HepG2 (cell line): ENCODE measurements around the gene TTC28. TPM values are rescaled to one million over a fixed set of nuclear protein-coding genes. Genes with fewer than 3 reads are reported as not detected.

Source experiments
- ATAC-seq: fragments of 200-7000 bp; cut with Tn5 transposase; 3 replicates; pipeline ENCODE4 v1.9.1; 2020; ENCODE audit warnings: mild to moderate bottlenecking, moderate library complexity
- BruUV-seq: library from RNA; stranded (reverse); fragments of 400-500 nt; replicated peaks from 2 replicates; lab custom pipeline; 2021; lab: Mats Ljungman, UMichigan
- CTCF ChIA-PET: fragments of 300-600 bp; formaldehyde crosslinking; extraction: SDS; loops from one replicate; lab custom pipeline; 2021; ENCODE audit warnings: low total read pairs, inconsistent platforms, low intra/inter-chr PET ratio; lab: Yijun Ruan, JAX
- POLR2A ChIA-PET: fragments of 350-600 bp; sonication (Branson Sonifier 250); formaldehyde crosslinking; loops from one replicate; lab custom pipeline; 2020; ENCODE audit warnings: antibody characterized with exemption, inconsistent platforms; lab: Yijun Ruan, JAX
- DNase-seq: peaks from one replicate; pipeline ENCODE4 v3.0.0-alpha.2; 2015; ENCODE audit warnings: low spot score
- FAIRE-seq: peaks from 3 replicates; lab custom pipeline; 2011; peaks lifted over from hg19 to GRCh38; lab: Jason Lieb, UNC
- H2AFZ ChIP-seq: one replicate; pipeline ENCODE4 v1.6.1; 2011; ENCODE audit warnings: low read length, inconsistent platforms
- H3K27ac ChIP-seq: fragments of 300-600 bp; 3 replicates; pipeline ENCODE4 v1.8.0; 2011; ENCODE audit warnings: mixed run types, mild to moderate bottlenecking, mixed read lengths, low read length, inconsistent platforms; ENCODE audit not compliant: insufficient read depth; ENCODE audit errors: extremely low read length
- H3K27me3 ChIP-seq, 2 experiments: fragments of 200-600 bp in 1 of 2; 2 replicates in 1 of 2; 3 replicates in 1 of 2; pipeline versions ENCODE4 v1.6.0 to v1.8.0; 2011; ENCODE audit warnings: low read length in 2 of 2, mild to moderate bottlenecking in 2 of 2, moderate library complexity in 2 of 2, inconsistent platforms in 1 of 2; ENCODE audit not compliant: insufficient read depth in 2 of 2, control insufficient read depth in 1 of 2
- H3K36me3 ChIP-seq, 2 experiments: fragments of 200-600 bp in 1 of 2; replicated peaks in 1 of 2; 2 replicates in 1 of 2; 3 replicates in 1 of 2; pipeline versions ENCODE4 v1.5.1 to v1.8.0; 2011; ENCODE audit warnings: low read length in 2 of 2, inconsistent platforms in 1 of 2; ENCODE audit not compliant: insufficient read depth in 2 of 2, control insufficient read depth in 1 of 2
- H3K4me1 ChIP-seq: 2 replicates; pipeline ENCODE4 v1.5.1; 2012; ENCODE audit warnings: low read length, inconsistent platforms; ENCODE audit not compliant: insufficient read depth
- H3K4me2 ChIP-seq: 2 replicates; pipeline ENCODE4 v1.6.0; 2011; ENCODE audit warnings: low read depth, low read length, inconsistent platforms
- H3K4me3 ChIP-seq, 3 experiments: fragments of 200-600 bp in 1 of 3; sonication (generic), shearing (Covaris generic) in 1 of 3; replicated peaks in 1 of 3; 2 replicates each; pipeline ENCODE4 v1.5.1; 2011 to 2016; ENCODE audit warnings: low read length in 3 of 3, inconsistent platforms in 2 of 3, low read depth in 2 of 3, mild to moderate bottlenecking in 2 of 3, control low read depth in 1 of 3, mixed read lengths in 1 of 3; ENCODE audit not compliant: insufficient read depth in 1 of 3
- H3K79me2 ChIP-seq: one replicate; pipeline ENCODE4 v1.6.1; 2011; ENCODE audit warnings: low read length, inconsistent platforms; ENCODE audit not compliant: insufficient read depth
- H3K9ac ChIP-seq: 2 replicates; pipeline ENCODE4 v1.6.0; 2011; ENCODE audit warnings: mild to moderate bottlenecking, low read depth, low read length, inconsistent platforms; ENCODE audit not compliant: insufficient read depth
- H3K9me3 ChIP-seq: 2 replicates; pipeline ENCODE4 v1.5.1; 2012; ENCODE audit warnings: mild to moderate bottlenecking, low read length
- H4K20me1 ChIP-seq: 2 replicates; pipeline ENCODE4 v1.6.0; 2011; ENCODE audit warnings: inconsistent platforms, mild to moderate bottlenecking, low read length, moderate library complexity; ENCODE audit not compliant: insufficient read depth
- ARNT2 ChIP-seq: sonication (generic); formaldehyde crosslinking; IDR thresholded peaks from 2 replicates; pipeline ENCODE4 v1.8.0; 2022; ENCODE audit warnings: mild to moderate bottlenecking, low read depth, missing genetic modification reagents, moderate library complexity
- ATF7 ChIP-seq, 2 experiments: fragments of 450-650 bp in 1 of 2; sonication (generic) in 1 of 2; formaldehyde crosslinking in 1 of 2; IDR thresholded peaks; 2 replicates each; pipeline versions ENCODE4 v1.4.0 to v1.6.1; 2016 to 2020; ENCODE audit warnings: antibody characterized with exemption in 1 of 2, mild to moderate bottlenecking in 1 of 2, missing genetic modification reagents in 1 of 2
- BCL3 ChIP-seq: sonication (generic); formaldehyde crosslinking; IDR thresholded peaks from 2 replicates; pipeline ENCODE4 v1.5.1; 2020; ENCODE audit warnings: mild to moderate bottlenecking, missing genetic modification reagents, moderate library complexity
- CREB1 ChIP-seq, 2 experiments: fragments of 450-650 bp in 1 of 2; IDR thresholded peaks; 2 replicates each; pipeline ENCODE4 v1.6.1; 2016 to 2017; ENCODE audit warnings: control low read depth in 1 of 2, mild to moderate bottlenecking in 1 of 2, missing compliant biosample characterization in 1 of 2, missing genetic modification characterization in 1 of 2
- HNF4A ChIP-seq: sonication (generic); formaldehyde crosslinking; IDR thresholded peaks from 2 replicates; pipeline ENCODE4 v1.4.0; 2020; ENCODE audit warnings: missing genetic modification reagents
- SETDB1 ChIP-seq: sonication (generic); formaldehyde crosslinking; IDR thresholded peaks from 2 replicates; pipeline ENCODE4 v1.5.1; 2020; ENCODE audit warnings: missing genetic modification reagents, mild to moderate bottlenecking, borderline replicate concordance
- SPEN ChIP-seq: sonication (generic); formaldehyde crosslinking; IDR thresholded peaks from 2 replicates; pipeline ENCODE4 v1.5.1; 2020; ENCODE audit warnings: low read depth, mild to moderate bottlenecking, missing genetic modification reagents
- ZBTB46 ChIP-seq: sonication (generic); formaldehyde crosslinking; IDR thresholded peaks from 2 replicates; pipeline ENCODE4 v1.4.0; 2020; ENCODE audit warnings: mild to moderate bottlenecking, missing genetic modification reagents, borderline replicate concordance
- ZNF260 ChIP-seq: sonication (generic); formaldehyde crosslinking; IDR thresholded peaks from 2 replicates; pipeline ENCODE4 v1.4.0; 2020; ENCODE audit warnings: missing genetic modification reagents, low read depth, mild to moderate bottlenecking, borderline replicate concordance
- ZNF570 ChIP-seq: sonication (generic); formaldehyde crosslinking; IDR thresholded peaks from 2 replicates; pipeline ENCODE4 v1.4.0; 2020; ENCODE audit warnings: mild to moderate bottlenecking, missing genetic modification reagents, borderline replicate concordance
- ZNF816 ChIP-seq: sonication (generic); formaldehyde crosslinking; IDR thresholded peaks from 2 replicates; pipeline ENCODE4 v1.8.0; 2022; ENCODE audit warnings: missing genetic modification reagents, mild to moderate bottlenecking, borderline replicate concordance
- WGBS: methylation state at CpG from one replicate; pipeline ENCODE4 v1.1.6; 2017; ENCODE audit warnings: low lambda C conversion rate; 5-methylcytosine and 5-hydroxymethylcytosine counted together
- in situ Hi-C: cut with HindIII; loops from 2 replicates; pipeline ENCODE4 v1.10.0; 2017; ENCODE audit warnings: low pct_unique_long_range_greater_than_20kb; ENCODE audit not compliant: extremely low pct_ligation_motif_present
- intact Hi-C: fragments of 100-400 bp; cut with micrococcal nuclease; formaldehyde crosslinking; loops from one replicate; pipeline ENCODE4 v1.10.0; 2022; ENCODE audit not compliant: unreplicated experiment
- polyA plus RNA-seq, 8 experiments: library from polyadenylated mRNA; depleted of rRNA in 3 of 8; stranded (reverse) in 7 of 8; unstranded in 1 of 8; fragments of >200 nt; fragmentation: Illumina TruSeq in 4 of 8; extraction: Trizol in 4 of 8; gene quantifications; 2 replicates each; pipeline versions ENCODE4 v1.2.1 to v1.2.3, GENCODE V29; 2011 to 2016; ENCODE audit warnings: low read depth in 4 of 8, missing spikeins in 1 of 8, mixed read lengths in 1 of 8; ENCODE audit not compliant: insufficient read depth in 1 of 8
- total RNA-seq, 5 experiments: library from RNA; depleted of rRNA; stranded (reverse); fragments of >200 nt; fragmentation: Illumina TruSeq; extraction: Trizol; gene quantifications; 2 replicates each; pipeline ENCODE4 v1.2.3, GENCODE V29; 2016; ENCODE audit warnings: low read depth in 1 of 5

TTC28 gene
- total and polyA plus RNA-seq, 2 of the 13 experiments (the other 11 are each of a cell fraction or from before 2014, with no cell fraction given): 4.2 to 13.1 TPM

GRCh38 chr22:28296452-28296851 lies 383.2 kb downstream of the TTC28 start (continued):
- TF ChIP-seq ZNF816 (no peak), ZBTB46 (CRISPR knock-in tag) (no peak), HNF4A (CRISPR knock-in tag) (0 out of 2 replicates have a peak, but pooled peaks have one; percentile 19), SETDB1 (CRISPR knock-in tag) (no peak), ARNT2 (CRISPR knock-in tag) (no peak)

- FAIRE-seq: no peak
Measured at GRCh38 chr22:28283068-28283654, 396.5 kb downstream of the TTC28 start.

More at GRCh38 chr22:28283068-28283654, 396.5 kb downstream of the TTC28 start:
- intact Hi-C loops: no loop called here
- H3K9me3 ChIP-seq: no peaks in the 10 kb centered on the region
- no peak overlapping the region for H3K9ac ChIP-seq
- in situ Hi-C loops: no loop called here
- H3K4me1 ChIP-seq: no peaks in the 10 kb centered on the region
- H3K36me3 ChIP-seq: no peaks in the 10 kb centered on the region
- no TSS peak for BruUV-seq
- no peaks in the 10 kb centered on the region for H4K20me1 ChIP-seq
- ChIA-PET POLR2A (no interaction called here), CTCF (no interaction called here)
- H3K4me3 ChIP-seq: no peak overlapping the region
- H2AFZ ChIP-seq: no peak overlapping the region
- no peaks in the 10 kb centered on the region for H3K79me2 ChIP-seq
- H3K4me2 ChIP-seq: no peak overlapping the region
- no peak overlapping the region for H3K27ac ChIP-seq
- no peak for DNase-seq
- no peak for ATAC-seq
- no peaks in the 10 kb centered on the region for H3K27me3 ChIP-seq
- WGBS: 98% methylated on average over 2 of the region's 2 CpGs
- no peak for TF ChIP-seq ZNF260 (CRISPR knock-in tag)
- no peak for TF ChIP-seq SPEN (CRISPR knock-in tag)
- TF ChIP-seq CREB1 (IDR thresholded peaks at IDR 0.05): 0 out of 2 replicates have a peak, but pooled peaks have one; percentile 5
- TF ChIP-seq CREB1 (CRISPR knock-in tag; IDR thresholded peaks at IDR 0.05): no peak
- no peak for TF ChIP-seq BCL3
- TF ChIP-seq ZNF570 (CRISPR knock-in tag): no peak
- TF ChIP-seq ATF7 (IDR thresholded peaks at IDR 0.05): peak; percentile 81
- TF ChIP-seq ATF7 (CRISPR knock-in tag; IDR thresholded peaks at IDR 0.05): no peak
